GM20000 (cell line): Measurements from ENCODE around the gene DDX53.

Experiments
- DNase-seq: peaks from one replicate; pipeline ENCODE4 v3.0.0; 2012; ENCODE audit warnings: low spot score
- CTCF ChIP-seq: IDR thresholded peaks from 2 replicates; pipeline ENCODE4 v1.5.1; 2012; ENCODE audit warnings: mild to moderate bottlenecking, control low read depth; ENCODE audit errors: extremely low read depth, missing control alignments

The DDX53 gene

DNA sequence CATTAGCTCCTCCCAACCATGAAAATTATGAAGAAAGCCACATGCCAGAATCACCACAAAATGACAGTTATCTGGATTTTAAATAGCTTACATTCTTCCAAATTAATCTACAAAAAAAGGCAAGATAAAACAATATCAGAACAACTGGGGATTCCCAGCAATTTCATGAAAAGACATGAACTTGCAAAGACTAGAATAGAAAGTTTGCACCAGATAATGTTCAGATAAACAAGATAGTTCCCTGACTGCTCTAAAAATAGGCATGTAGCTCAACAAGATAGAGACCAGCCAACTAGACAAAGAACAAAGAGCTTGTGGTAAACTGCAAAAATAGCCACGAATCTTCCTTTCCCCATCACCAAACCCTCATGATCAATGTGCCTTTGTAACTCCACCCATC lies 30.3 kb upstream of the DDX53 start:
- no peak for DNase-seq

GRCh38 chrX:22970861-22971260 lies 28.9 kb upstream of the DDX53 start:
- DNase-seq, result no peak
- no peak for TF ChIP-seq CTCF

More for the DNA sequence above, 30.3 kb upstream of the DDX53 start:
- no peak for TF ChIP-seq CTCF

DNA sequence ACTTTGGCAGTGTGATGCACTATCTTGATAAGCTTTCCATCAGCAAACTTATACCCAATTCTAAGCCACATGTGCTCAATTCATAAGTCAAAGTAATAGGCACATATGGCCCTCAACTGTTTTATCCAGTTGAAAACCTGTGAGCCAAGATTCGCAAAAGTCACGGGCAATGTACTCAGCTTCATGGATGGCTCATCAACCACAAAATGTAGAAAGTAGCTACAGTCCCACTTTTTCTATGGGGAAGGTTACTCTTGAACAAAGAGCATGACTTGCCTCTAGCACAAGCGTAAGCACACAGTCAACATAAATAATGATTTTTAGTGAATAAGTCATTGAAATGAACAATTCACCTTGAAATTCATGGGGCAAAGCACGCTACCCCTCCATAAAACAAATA lies 25.1 kb upstream of the DDX53 start:
- no peak for DNase-seq
- TF ChIP-seq CTCF, result no peak

GRCh38 chrX:22975786-22976185 lies 24.0 kb upstream of the DDX53 start:
- DNase-seq, result no peak
- TF ChIP-seq CTCF, result no peak

GRCh38 chrX:22985958-22986357 lies 13.8 kb upstream of the DDX53 start:
- no peak for TF ChIP-seq CTCF
- DNase-seq, result no peak

- no peak for TF ChIP-seq CTCF
- DNase-seq, result no peak
Measured at GRCh38 chrX:22987452-22987851, 12.3 kb upstream of the DDX53 start.

GRCh38 chrX:23003116-23003515 lies 3.4 kb downstream of the DDX53 start:
- TF ChIP-seq CTCF, result no peak
- no peak for DNase-seq
